GM19238 (cell line): ENCODE data around the gene ST3GAL3.

ENCODE experiments used
- DNase-seq: peaks from one replicate; pipeline ENCODE4 v3.0.0; 2011; ENCODE audit warnings: low spot score; ENCODE audit not compliant: insufficient read length

Gene ST3GAL3

DNA sequence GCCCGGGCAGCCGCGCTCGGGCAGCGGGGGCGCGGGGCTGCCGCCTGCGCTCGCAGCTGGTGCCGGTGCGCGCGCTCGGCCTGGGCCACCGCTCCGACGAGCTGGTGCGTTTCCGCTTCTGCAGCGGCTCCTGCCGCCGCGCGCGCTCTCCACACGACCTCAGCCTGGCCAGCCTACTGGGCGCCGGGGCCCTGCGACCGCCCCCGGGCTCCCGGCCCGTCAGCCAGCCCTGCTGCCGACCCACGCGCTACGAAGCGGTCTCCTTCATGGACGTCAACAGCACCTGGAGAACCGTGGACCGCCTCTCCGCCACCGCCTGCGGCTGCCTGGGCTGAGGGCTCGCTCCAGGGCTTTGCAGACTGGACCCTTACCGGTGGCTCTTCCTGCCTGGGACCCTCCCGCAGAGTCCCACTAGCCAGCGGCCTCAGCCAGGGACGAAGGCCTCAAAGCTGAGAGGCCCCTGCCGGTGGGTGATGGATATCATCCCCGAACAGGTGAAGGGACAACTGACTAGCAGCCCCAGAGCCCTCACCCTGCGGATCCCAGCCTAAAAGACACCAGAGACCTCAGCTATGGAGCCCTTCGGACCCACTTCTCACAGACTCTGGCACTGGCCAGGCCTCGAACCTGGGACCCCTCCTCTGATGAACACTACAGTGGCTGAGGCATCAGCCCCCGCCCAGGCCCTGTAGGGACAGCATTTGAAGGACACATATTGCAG, 229.3 kb downstream of the ST3GAL3 start:
- no peak for DNase-seq

DNA sequence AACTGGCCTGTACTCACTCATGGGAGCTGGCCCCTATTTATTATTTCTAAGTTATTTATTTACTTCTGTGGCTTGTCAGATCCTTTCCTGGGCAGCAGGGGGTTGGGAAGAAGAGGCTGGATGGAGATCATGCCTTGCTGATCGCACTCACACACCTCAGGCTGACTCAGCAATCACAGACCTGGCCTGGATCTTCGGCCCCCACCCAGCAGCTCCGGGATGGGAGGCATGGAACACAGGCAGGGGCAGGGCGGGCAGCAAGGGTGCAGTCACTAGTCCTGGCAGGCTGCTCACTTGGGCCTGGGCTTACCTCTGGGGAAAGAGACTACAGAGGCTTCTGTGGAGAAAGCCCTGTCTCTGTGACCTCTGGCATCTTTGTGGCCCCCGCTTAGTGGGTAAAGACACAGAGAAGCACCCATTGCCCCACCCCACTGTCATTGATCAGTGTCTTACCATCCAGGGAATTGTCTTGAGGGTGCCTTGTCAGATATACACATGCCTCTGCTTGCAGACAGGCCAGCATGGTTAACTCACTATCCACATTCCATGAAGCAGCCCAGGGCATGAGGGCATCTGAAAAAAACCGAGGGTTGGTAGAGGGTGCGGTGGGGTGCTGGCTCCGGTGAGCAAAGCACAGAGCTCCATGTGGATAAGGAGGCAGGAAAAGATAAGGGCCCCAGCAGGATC, 230.0 kb downstream of the ST3GAL3 start:
- no peak for DNase-seq

DNA sequence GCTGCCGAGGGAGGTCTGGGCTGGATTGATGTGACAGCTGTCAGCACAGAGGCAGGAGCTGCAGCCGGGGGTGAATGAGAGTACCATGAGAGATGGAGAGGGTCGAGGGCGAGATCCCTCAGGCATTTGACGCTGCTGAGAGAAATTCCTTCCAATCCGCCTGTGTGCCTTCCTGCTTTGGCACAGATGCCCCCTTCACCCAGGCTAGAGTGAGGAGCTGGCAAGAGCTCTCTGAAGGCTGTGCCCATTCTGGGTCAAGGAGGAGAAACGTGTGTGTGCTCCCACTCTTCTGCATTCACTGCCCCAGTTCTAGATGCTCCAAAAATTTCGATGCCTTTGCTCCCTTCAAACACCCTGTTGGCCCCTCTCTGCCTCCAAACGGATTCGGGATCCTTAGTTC, 231.0 kb downstream of the ST3GAL3 start:
- DNase-seq = no peak

DNA sequence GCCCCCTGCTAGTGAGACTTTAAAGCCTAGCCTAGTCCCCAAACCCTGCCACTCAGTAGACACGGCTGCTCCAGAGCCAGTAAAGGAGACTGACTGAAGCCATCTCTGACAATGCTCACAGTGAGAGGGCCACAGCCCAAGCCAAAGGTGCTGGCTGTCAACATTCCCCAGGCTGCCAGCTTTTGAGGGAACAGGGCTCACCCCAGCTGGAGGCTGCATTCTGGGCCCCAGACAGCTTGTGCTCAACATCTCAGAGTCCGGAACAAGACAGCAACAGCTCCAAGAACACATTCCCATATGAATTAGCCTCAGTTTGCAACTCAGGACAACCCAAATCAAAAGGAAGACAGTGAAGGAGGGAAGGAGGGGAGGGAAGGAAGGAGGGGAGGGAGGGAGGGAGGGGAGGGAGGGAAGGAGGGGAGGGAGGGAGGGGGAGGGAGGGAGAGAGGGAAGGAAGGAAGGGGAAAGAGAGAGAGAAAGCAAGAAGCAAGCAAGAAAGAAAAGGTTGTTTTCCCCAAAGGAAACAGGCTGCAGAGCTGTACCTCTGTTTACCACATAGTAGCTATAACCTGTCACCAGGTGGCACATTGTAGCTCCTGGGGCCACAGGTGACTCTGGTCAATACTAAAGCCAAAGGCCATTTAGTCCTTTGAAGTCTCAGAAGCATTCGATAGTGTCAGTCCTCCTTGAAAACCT, 231.7 kb downstream of the ST3GAL3 start:
- no peak for DNase-seq

DNA sequence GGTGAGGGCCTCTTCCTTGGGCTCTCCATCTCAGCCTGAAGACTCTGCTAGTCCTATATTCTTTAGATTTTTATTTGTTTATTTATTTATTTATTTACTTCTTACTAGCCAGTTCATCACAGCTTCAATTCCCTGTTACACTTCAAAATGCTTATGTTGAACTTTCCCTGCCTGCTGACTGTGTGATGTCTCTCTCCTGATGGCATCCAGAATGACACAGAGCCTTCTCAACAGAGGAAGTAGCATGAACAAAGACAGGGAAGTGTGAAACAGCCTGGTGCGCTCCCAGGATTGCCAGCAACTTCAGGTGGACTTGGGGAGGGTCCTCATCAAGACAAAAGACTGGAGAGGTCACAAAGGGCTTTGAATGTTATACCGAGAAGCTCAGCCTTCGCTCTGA, 235.1 kb downstream of the ST3GAL3 start:
- DNase-seq = no peak

DNA sequence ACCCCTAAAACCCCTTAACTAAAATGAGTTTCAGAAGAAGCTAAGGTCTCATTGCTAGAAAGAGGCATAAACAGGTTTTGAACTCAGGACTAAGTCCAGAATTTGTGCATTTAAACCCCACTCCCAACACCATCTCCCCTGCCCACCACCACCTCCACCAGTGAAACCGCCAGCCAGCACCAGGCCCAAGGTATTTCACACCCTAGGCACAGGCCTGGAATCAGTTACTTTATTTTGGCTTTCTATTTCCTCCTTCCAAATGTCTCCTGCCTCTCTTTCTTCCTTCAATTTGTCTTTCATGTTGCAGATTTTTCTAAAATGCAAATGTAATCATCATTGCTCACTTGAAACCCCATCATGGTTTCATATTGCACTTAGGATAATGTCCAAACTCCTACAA, 237.5 kb downstream of the ST3GAL3 start:
- no peak for DNase-seq

DNA sequence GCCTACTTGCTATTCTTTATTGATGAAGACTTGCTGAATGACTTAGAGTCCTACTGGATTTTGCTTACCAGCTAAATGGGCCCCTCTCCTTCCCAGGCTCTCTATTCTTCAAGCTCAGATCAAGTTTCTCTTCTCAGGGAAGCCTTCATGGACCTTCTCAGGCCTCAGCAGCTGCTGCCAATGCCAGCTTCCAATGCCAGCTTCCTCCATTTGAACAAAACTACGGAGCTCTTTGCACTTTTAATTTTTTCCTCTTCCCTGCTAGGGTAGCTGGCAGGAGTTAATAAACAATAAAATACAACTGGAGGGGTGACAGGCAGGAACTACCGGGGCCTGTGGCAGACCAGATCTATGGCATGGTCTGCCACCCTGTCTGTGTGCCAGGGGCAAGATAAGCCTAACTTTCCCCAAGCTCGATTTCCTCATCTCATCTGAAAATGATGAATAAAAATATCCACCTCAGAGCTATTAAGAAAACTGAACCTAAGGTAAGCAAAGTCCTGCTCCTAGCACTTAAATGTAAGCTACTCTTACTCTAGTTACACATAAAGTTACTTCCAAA, 238.4 kb downstream of the ST3GAL3 start:
- DNase-seq = no peak

DNA sequence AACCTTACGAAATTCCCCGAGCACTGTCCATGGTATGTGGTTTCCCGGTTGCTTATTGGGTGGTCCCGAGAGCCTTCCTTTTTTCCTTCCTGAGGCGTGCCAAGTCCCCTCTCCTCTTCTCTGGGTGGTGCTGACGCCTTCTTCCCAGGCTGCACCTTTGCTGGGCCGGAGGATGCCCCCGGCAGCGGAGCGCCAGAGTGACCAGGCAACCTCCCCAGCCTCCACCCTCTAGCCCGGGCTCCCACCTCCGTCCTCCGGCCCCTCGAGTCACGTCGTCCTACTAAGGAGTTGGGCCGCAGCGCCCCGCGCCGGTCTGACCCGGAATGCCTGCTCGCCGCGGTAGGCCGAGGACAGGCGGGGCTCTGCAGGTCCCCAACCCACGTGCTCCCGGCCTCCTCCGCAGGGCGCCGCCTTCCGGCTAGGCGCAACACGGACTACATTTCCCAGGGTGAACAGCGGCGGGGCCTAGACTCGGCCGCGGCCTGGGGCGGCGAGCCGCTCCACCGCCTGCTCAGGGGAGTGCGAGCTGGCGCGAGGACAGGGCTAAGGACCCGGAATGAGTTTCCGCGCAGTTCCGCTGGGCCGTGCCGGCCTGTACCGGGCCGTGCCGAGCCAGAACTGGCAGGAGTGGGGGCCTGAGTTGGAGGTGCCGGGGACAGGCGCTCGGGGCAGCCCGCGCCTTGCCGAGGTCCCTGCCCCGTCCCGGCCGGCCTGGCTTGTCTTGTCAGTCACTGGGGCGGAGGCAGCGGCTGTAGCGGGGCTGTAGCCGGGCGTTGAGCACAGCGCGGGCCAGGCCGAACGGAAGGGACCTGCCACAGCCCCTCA, 239.1 kb downstream of the ST3GAL3 start, which contains the start of gene IPO13:
Gene IPO13, plus strand, starts transcription at position 715 of the 825 bp plus-strand sequence. CDS start 651 bp downstream, outside the sequence.
- DNase-seq = peak; percentile 99

DNA sequence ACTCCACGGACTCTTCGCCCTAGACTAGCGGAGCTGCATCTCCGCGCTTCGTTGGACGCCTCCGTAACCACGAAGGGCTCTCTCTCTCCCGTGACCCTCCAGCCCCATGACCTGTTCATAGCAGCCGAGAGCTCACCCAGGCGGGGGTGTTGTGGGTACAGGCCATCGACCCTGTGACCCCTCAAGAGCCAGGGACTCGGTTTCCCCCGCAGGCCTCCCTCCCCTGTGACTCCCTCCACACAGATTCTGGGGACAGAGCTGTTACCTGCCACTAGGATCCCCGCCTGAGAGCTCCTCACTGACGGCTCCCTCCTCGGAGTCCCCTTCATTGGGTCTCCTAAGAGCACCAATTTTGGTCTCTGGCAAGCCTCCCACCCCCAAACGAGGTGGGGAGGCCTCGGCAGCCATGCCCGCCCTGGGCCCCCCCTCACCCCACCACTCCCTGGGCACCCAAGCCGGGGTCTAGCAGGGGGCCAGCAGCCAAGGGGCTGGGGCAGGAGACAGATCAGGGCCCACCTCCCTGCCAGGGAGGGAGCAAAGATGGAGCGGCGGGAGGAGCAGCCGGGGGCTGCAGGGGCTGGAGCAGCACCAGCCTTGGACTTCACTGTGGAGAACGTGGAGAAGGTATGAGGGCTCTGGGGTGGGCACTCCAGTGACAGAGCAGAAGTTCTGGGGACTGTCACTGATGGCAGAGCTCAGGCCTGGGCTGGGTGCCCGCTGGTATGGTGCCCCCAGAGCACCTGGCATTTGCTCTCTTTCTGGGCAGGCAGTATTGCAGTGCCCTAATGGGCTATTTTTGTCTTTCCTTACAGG, 239.9 kb downstream of the ST3GAL3 start:
- no peak for DNase-seq

DNA sequence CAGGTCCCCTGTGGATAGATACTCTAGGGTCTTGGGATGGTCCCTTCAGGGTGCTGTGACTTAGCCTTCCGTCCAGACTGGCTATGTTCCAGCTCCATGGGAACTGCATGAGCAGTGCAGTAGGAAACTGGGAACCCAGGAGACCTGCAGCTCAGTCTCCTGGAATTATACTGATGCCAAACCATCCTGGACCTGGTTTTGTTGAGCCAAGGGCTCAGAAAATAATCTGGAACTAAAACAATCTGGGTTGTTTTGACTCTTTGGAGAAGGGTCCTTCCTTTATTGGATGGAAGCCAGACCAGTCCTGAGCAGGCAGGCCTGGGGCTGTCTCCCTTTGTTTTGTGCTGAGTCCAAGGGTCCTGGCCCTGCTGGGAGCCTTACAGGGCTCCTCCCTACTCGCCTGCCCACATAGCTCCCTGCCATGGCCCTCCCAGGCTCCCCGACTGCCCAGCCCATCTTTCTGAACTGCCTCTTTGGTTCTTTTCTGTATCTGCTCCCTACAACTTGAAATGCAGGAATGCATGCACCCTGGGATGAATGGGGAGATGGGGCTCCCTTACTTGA, 240.6 kb downstream of the ST3GAL3 start:
- no peak for DNase-seq

DNA sequence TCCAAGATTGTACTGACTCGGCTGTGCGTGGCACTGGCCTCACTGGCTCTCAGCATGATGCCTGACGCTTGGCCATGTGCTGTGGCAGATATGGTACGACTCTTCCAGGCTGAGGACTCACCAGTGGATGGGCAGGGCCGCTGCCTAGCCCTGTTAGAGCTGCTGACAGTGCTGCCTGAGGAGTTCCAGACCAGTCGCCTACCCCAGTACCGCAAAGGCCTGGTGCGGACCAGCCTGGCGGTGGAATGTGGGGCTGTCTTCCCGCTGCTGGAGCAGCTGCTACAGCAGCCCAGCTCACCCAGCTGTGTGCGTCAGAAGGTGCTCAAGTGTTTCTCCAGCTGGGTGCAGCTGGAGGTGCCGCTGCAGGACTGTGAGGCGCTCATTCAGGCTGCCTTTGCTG, 242.3 kb downstream of the ST3GAL3 start:
- no peak for DNase-seq

DNA sequence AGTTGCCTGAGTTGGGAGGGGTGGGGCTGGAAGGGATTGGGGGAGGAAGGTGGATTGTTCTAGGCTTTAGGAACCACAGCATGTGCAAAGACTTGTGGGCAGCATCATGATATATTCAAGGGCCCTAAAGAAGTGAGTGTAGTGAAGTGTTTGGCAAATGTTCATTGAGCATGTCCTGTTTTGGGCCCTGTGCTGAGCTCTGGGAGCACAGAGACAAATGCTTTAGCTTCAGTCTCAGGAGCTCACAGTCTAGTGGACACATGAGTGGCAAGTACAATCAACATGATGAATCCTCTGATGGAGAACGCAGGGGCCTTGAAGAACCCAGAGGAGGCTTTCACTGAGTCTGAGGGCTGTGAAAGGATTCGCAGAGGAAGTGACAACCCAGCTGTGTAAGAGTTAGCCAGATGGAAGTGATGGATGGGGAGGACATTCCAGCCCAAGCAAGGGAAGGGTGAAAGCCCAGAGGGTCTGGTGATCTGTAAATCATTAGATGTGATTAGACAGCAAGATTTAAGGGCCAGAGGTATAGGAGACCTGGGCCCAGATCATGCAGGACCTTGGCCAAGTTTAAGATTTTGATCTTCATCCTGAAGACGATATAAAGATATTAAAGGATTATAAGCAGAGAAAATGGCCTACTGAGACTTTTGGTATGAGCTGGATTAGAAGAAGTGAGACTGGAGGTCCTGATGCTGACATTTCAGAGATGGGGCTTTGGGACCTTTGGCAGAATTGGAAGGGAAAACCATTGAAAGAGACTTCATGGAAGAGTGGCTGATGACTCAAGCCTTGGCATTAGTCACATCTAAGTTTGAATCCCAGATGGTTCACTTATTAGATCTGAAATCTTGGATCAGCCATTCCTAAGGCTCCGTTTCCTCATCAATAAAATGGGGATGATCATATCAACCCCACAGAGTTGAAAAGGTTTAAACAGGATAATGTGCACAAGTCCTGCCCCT, 244.0 kb downstream of the ST3GAL3 start:
- no peak for DNase-seq

DNA sequence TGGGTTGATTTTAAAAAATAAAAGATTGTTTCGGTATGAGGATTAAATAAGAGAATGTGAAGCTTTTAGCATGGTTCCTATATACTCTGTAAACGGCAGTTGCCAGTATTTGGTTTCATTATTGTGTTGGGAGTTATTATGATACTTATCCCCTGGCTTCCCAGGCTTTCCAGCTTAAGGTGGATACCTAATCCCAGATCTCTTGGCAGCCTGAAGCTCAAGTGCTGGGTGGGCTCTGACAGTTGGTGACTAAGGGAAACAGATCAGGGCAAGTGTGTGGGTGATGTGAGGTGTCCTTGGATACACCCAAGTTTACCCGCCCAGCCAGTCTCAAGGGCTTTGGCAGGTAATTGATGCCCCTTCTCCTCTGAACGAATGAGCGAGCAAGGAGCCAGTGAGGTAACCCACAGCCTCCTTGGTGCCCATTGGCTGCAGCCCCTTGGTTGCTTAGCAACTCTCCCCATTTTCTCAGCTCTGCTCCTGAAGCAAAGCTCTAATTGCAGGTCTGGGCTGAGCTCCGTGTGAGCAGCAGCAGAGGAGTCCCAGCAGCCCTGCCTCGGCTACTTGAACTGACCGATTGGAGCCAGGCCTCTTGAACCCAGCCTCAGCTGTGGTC, 245.5 kb downstream of the ST3GAL3 start:
- no peak for DNase-seq

DNA sequence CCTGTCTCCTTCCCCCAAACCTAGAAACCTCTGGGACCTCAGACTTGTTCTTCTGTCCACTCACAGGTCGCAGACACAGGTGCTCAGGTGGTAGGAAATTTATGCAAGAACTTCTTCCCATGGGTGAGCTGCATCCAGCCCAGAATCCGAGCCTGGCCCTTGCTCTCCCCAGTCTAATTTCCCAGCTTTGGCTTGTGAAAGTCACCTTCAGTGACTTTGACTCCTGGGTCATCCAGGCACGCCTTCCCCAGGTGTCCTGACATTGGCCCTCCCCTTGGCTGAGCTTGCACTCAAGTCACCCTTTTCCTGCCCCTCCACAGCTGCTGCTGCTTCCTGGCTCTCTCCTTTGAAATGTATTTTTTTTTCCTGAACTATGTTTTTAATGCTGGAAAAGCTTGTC, 246.0 kb downstream of the ST3GAL3 start:
- DNase-seq = no peak

DNA sequence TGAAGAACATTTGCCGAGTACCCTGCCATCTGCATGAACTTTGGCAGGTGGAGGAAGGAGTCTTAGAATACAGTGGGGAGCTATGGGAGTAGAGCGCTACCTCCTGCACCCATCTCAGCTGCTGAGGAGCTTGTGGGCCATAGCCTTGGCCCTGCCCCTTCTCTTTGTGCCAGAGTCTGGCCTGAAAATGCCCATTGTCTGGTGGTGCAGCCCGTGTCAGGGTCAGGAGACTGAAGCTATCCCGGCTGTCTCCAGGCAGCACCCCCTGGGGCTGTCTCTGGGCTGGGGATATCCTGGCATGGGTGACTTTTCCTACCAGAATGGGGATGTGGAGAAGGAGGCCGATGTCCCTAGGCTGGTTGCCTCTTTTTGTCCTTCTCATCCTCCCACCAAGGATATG, 246.7 kb downstream of the ST3GAL3 start:
- DNase-seq = no peak

DNA sequence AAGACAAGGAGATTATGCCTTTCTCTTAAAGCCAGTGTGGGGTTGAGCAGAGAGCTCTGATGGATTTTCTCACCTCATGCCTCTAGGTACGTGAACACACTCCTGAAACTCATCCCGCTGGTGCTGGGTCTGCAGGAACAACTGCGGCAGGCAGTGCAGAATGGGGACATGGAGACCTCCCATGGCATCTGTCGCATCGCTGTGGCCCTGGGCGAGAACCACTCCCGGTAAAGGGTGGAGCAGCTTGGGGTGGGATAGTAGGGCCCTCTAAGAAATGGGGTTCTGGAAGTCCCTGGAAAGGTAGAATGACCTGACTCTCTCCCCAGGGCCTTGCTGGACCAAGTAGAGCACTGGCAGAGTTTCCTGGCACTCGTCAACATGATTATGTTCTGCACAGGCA, 248.9 kb downstream of the ST3GAL3 start:
- DNase-seq = no peak

DNA sequence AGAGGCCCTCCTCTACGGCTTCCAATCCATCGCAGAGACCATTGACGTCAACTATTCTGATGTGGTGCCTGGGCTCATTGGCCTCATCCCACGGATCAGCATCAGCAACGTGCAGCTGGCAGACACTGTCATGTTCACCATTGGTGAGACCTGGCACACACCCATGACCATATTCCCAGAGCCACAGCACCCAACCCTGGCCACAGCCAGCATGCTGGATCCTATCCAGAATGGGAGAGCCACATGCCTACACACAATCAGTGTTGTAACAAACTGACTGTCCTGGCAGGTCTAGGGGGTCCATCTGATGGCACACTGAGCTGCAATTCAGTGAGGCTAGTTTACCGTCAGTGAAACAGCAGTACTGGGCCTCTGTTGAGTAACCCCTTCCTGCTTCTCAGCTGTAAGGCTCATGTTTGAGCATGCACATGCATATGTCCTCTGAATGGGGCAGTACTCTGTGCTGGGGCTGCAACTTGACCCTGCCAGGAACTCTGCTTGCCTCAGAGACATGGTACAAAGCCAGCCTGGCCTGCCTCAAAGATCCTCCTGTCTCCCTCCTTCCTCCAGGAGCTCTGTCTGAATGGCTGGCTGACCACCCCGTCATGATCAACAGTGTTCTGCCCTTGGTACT, 250.2 kb downstream of the ST3GAL3 start:
- no peak for DNase-seq
